NCI-H187 treated with DMSO at 0.1 percent for 48 hours (cell line): ENCODE data around the gene RHOT1.
"Not testable (repeated sequence)": the region's sequence is repeated elsewhere in the genome, so short reads cannot be mapped to it uniquely, and the experiment has no call there.

Source experiments
- DNase-seq: peaks from one replicate; lab custom pipeline; 2025; lab: John Stamatoyannopoulos, UW

RHOT1 gene

GRCh38 chr17:32124985-32125847, 17.1 kb upstream of the RHOT1 start:
- no peak for DNase-seq

- DNase-seq = no peak
Measured at GRCh38 chr17:32125848-32126153, 16.5 kb upstream of the RHOT1 start.

GRCh38 chr17:32126325-32126724, 16.0 kb upstream of the RHOT1 start:
- no peak for DNase-seq

GRCh38 chr17:32126746-32127145, 15.6 kb upstream of the RHOT1 start:
- DNase-seq = no peak

DNA sequence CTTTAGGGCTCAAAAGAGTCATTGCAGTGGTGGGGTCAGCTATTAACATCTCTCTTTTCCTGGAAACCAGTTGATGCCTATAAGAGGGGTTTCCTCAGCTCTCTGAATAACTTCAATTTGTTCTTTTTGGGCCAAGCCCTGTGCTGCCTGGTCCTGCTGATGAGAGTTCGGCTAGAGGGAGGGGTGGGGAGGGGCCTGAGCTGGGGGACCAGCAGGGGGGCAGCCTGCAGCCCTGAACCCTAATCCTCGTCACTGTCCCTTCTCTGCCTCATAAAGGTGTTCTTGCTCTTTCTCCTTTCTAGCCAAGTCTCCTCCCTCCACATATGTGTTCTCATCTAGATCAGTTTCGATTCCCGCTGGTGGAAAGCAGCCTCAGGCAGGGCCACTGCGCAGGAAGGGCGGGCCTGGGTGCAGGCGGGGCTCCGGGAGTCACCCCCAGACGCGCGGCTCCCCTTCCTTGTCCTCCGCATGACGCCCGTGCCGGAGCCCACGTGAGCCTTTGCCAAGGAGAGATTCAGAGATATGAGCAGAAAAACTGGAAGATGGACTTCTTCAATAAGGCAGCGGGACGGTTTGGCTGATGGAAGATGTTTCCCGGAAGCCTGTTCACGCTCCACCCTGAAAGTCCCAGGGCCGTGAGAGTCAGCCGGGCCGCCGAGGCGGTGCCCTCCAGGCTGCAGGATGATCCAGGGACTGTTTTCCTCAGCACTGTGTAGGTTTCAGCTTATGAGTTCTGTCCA, 15.0 kb upstream of the RHOT1 start:
- DNase-seq = no peak

DNA sequence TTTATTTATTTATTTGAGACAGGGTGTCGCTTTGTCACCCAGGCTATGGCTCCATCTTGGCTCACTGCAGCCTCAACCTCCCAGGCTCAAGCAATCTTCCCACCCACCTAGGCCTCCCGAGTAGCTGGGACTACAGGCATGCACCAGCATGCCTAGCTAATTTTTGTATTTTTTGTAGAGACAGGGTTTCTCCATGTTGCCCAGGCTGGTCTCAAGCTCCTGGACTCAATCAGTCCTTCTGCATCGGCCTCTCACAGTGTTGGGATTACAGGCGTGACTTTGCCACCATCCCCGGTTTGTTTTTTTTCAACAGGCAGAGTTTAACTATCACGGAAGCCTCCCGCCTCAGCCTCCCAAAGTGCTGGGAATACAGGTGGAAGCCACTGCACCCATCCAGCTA, 13.8 kb upstream of the RHOT1 start:
- DNase-seq = not testable (repeated sequence)

DNA sequence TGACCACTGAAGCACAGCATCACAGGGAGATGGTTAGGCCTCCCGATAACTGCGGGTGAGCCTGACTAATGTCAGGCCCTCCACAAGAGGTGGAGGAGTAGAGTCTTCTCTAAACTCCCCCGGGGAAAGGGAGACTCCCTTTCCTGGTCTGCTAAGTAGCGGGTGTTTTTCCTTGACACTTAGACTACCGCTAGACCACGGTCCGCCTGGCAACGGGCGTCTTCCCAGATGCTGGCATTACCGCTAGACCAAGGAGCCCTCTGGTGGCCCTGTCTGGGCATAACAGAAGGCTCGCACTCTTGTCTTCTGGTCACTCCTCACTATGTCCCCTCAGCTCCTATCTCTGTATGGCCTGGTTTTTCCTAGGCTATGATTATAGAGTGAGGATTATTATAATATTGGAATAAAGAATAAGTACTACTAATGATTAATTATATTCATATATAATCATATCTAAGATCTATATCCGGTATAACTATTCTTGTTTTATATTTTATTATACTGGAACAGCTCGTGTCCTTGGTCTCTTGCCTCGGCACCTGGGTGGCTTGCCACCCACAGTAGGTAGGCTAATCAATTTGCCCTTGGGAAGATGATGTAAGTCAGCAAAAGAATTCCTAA, 6.7 kb upstream of the RHOT1 start:
- not testable (repeated sequence) for DNase-seq

GRCh38 chr17:32136856-32137255, 5.4 kb upstream of the RHOT1 start:
- DNase-seq = no peak

DNA sequence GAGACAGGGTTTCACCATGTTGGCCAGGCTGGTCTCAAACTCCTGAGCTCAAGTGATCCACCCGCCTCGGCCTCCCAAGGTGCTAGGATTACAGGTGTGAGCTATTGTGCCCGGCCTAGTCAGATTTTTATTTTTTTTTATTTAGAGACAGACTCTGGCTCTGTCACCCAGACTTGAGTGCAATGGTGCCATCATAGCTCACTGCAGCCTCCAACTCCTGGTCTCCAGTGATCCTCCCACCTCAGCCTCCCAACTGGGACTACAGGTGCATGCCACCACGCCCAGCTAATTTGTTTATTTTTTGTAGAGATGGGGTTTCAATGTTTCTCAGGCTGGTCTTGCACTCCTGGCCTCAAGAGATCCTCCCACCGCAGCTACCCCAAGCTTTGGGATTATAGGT, 2.8 kb upstream of the RHOT1 start:
- DNase-seq = not testable (repeated sequence)

DNA sequence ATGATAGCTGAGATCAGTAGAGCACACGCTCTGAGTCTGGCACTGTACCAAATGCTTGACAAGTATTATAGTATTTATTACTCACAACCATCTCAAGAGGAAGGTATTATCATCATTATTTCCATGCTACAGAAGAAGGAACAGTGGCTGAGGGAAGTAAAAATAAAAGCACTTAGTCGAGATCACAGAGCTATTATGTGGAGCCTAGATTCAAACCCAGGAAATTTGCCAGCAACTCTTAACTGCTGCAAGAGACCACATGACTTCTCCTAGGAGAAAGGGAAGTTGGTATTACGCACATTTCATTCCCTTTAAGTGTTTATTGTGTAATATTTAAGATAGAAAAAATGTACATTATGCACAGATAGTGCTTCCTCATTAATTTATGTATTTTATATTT, 1.0 kb upstream of the RHOT1 start:
- no peak for DNase-seq

- no peak for DNase-seq
Measured at GRCh38 chr17:32141679-32142037, 644 bp upstream of the RHOT1 start.

- no peak for DNase-seq
Measured at GRCh38 chr17:32142857-32143526, 690 bp downstream of the RHOT1 start.

DNA sequence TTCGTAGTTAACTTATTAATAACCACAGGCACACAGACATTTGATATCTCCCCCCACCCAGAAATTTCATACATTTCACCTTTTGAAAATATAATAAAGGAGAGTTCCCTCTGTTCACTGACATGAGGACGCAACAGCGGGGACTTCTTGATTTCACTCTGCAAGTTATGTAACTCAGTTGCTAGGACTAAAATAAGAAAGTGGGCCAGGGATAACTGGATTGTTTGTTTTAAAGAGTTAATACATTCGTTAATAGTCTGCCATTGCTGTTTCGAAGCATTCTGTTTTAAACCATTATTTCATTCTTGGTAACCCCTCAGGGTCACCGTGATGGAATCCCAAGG, 1.2 kb downstream of the RHOT1 start:
- DNase-seq = no peak

GRCh38 chr17:32144442-32144841, 2.1 kb downstream of the RHOT1 start:
- DNase-seq = not testable (repeated sequence)

- DNase-seq = no peak
Measured at GRCh38 chr17:32148351-32148750, 6.0 kb downstream of the RHOT1 start.

DNA sequence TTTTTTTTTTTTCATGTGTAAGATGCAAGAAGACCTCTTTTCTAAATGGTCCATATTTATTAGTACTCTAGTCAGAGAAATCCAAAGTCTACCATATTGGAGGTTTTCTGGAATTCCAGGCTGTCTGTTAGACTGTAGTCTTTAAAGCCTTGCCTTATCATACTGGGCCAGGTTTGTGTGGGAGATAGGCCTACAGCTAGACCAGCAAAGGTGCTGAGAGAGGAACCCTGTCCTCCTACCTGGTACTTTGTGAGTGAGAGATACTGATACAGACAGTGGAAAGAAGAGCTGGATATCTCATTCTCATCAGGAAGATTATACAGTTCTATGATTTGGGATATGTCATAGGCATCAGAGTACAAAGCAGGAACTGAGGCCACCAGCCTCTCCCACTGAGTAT, 8.1 kb downstream of the RHOT1 start:
- no peak for DNase-seq

DNA sequence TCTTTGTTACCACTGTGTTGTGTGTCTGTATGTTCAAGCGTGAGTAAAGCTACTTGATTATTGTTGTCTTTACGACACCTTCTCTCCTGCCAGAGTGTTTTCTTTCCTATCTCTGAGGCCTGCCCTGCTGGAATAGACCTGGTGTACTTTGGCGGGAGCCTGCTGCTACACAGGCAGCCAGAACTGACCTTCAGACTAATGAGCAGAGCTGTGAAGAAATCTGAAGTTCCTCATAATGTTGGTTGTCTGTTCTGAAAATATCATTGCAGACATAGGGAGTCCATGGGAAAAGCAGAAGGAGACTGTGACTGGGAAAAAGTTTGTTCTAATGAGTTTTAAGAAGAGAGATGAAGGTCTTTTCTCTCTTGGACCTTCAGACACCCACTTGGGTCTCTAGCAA, 9.8 kb downstream of the RHOT1 start:
- no peak for DNase-seq

DNA sequence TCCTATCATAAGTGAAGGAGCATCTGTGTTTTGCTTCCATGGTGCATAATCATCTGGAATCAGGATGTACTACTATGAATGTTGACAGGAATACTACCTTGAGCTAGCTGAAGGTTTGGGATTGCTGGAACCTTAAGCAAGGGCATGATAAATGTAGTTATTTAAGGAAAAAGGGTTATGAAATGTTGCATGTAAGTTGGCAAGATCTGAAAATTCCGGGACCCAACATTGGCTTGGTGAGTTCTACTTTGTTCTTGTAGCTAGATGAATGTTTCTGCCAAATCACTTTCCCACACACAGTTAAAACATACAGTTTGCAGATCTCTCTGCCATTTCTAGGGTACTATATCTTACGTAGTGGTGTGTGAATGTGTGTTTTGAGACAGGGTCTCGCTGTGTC, 13.6 kb downstream of the RHOT1 start:
- no peak for DNase-seq

- DNase-seq = no peak
Measured at GRCh38 chr17:32156656-32157055, 14.4 kb downstream of the RHOT1 start.

DNA sequence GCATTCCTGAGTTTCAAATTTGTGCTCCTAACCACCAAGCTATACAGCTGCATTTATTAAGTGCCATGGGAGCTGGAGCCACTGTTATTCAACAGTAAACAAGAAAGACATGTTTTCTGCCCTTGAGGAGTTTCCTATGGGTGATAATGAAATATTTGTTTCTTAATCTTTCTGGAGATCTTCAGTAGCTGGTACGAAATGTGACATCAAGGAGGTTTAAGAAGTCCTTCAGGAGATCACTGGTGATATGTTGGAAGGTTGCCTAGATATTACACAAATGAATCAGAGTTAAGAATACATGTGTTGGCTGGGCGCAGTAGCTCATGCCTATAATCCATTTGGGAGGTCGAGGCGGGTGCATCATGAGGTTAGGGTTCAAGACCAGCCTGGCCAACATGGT, 14.9 kb downstream of the RHOT1 start:
- DNase-seq = no peak

DNA sequence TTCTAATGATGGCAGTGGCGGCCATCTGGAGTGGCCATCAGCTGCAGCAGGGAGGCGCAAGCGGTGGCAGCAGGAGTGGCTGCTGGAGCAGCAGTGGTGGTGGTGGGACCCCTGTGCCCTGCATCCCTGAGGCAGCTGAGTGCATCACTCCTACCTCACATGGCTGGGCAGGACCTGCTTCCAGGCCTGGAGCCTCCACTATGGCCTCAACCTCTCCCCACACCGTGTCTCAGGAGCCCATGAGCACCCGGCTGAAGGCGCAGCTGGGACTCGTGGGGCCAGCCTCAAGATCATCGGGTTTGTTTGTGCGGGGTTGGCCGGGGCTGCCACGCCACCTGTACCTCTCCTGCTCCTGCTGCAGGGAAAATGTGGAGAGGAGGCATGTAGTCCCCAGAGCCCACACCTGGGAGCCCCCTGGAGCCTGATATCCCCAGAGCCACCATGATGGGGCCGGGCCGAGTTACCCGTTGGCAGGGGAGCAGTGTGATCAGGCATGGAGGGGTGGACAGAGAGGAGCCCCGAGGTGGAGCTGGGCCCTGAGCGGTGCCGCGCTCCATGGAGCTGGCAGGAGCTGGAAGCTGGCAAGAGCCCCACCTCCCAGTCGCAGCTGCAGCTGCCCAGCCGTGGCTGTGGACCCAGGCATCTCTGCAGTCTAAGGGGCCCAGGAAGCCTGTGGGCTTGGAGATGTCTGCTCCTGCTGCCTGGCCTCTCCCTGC, 16.7 kb downstream of the RHOT1 start:
- DNase-seq = no peak
